SK-N-SH treated with all-trans-retinoic acid at 6 μM for 48 hours (cell line): Measurements from ENCODE around the gene IFI27L2.

Experiments used
- ARNTL ChIP-seq: fragments of 450-650 bp; formaldehyde crosslinking; IDR thresholded peaks from 2 replicates; pipeline ENCODE4 v1.5.0; 2020; ENCODE audit warnings: low read depth, mild to moderate bottlenecking, moderate library complexity, borderline replicate concordance
- ESRRG ChIP-seq: fragments of 250-450 bp; sonication (Bioruptor Pico); IDR thresholded peaks from 2 replicates; pipeline ENCODE4 v1.6.1; 2021; ENCODE audit warnings: mild to moderate bottlenecking
- GLIS3 ChIP-seq: fragments of 250-450 bp; sonication (Bioruptor Pico); IDR thresholded peaks from 2 replicates; pipeline ENCODE4 v1.5.0; 2020; ENCODE audit warnings: mild to moderate bottlenecking, moderate library complexity
- OSR1 ChIP-seq: fragments of 250-450 bp; sonication (Bioruptor Pico); IDR thresholded peaks from 2 replicates; pipeline ENCODE4 v1.8.0; 2022; ENCODE audit warnings: moderate library complexity, mild to moderate bottlenecking, inconsistent platforms
- PPARA ChIP-seq: fragments of 250-450 bp; sonication (Bioruptor Pico); IDR thresholded peaks from 2 replicates; pipeline ENCODE4 v1.5.0; 2020; ENCODE audit warnings: mild to moderate bottlenecking, borderline replicate concordance
- RARB ChIP-seq: fragments of 250-450 bp; sonication (Bioruptor Pico); IDR thresholded peaks from 2 replicates; pipeline ENCODE4 v1.8.0; 2021; ENCODE audit warnings: mild to moderate bottlenecking, moderate library complexity
- ZFP30 ChIP-seq: fragments of 450-650 bp; formaldehyde crosslinking; IDR thresholded peaks from 2 replicates; pipeline ENCODE4 v1.5.0; 2022; ENCODE audit warnings: mild to moderate bottlenecking, moderate library complexity
- ZNF565 ChIP-seq: fragments of 450-650 bp; formaldehyde crosslinking; conservative IDR thresholded peaks from 2 replicates; pipeline ENCODE4 v1.5.0; 2020; ENCODE audit warnings: low read depth, mild to moderate bottlenecking, moderate library complexity
- TF ChIP-seq, protein P1 (sequence below): fragments of 250-450 bp; sonication (Bioruptor Pico); IDR thresholded peaks from 2 replicates; pipeline ENCODE4 v1.8.0; 2021; ENCODE audit warnings: low read depth, mild to moderate bottlenecking, moderate library complexity, borderline replicate concordance
- TF ChIP-seq, protein P2 (sequence below): fragments of 250-450 bp; sonication (Bioruptor Pico); IDR thresholded peaks from 2 replicates; pipeline ENCODE4 v1.5.1; 2020; ENCODE audit warnings: low read depth, mild to moderate bottlenecking, moderate library complexity
- TF ChIP-seq, protein P3 (sequence below): fragments of 250-450 bp; sonication (Bioruptor Pico); IDR thresholded peaks from 2 replicates; pipeline ENCODE4 v1.8.0; 2020; ENCODE audit warnings: mild to moderate bottlenecking, moderate library complexity, borderline replicate concordance

DNA sequence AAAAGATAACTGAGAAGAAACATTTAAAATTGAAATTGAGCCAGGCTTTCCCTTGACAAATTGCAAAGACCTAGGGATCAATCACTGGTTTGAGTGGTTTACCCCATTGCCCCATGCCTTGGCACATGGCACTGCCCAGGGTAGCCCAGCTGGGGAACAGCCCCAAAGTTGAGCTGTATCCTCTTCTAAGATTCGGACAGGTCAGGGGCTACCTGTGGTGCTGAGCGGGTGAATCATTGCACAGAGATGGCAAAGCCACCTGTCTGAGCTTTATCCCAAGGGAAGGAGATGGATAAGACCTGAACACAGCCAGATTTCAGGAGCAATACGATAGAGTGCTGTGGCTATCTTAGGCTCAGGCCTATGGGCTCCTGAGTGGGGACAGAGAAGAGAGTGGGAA, 7.0 kb downstream of the IFI27L2 start:
- TF ChIP-seq GLIS3 (CRISPR knock-in tag) = no peak
- no peak for TF ChIP-seq ZFP30 (CRISPR knock-in tag)
- TF ChIP-seq, protein P1, sequence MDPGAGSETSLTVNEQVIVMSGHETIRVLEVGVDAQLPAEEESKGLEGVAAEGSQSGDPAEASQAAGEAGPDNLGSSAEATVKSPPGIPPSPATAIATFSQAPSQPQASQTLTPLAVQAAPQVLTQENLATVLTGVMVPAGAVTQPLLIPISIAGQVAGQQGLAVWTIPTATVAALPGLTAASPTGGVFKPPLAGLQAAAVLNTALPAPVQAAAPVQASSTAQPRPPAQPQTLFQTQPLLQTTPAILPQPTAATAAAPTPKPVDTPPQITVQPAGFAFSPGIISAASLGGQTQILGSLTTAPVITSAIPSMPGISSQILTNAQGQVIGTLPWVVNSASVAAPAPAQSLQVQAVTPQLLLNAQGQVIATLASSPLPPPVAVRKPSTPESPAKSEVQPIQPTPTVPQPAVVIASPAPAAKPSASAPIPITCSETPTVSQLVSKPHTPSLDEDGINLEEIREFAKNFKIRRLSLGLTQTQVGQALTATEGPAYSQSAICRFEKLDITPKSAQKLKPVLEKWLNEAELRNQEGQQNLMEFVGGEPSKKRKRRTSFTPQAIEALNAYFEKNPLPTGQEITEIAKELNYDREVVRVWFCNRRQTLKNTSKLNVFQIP = no peak
- no peak for TF ChIP-seq PPARA (CRISPR knock-in tag)
- TF ChIP-seq OSR1 (CRISPR knock-in tag) = no peak
- TF ChIP-seq ZNF565 (CRISPR knock-in tag) = no peak
- no peak for TF ChIP-seq RARB
- TF ChIP-seq, protein P2, sequence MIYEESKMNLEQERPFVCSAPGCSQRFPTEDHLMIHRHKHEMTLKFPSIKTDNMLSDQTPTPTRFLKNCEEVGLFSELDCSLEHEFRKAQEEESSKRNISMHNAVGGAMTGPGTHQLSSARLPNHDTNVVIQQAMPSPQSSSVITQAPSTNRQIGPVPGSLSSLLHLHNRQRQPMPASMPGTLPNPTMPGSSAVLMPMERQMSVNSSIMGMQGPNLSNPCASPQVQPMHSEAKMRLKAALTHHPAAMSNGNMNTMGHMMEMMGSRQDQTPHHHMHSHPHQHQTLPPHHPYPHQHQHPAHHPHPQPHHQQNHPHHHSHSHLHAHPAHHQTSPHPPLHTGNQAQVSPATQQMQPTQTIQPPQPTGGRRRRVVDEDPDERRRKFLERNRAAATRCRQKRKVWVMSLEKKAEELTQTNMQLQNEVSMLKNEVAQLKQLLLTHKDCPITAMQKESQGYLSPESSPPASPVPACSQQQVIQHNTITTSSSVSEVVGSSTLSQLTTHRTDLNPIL (CRISPR knock-in tag) = no peak
- TF ChIP-seq, protein P3, sequence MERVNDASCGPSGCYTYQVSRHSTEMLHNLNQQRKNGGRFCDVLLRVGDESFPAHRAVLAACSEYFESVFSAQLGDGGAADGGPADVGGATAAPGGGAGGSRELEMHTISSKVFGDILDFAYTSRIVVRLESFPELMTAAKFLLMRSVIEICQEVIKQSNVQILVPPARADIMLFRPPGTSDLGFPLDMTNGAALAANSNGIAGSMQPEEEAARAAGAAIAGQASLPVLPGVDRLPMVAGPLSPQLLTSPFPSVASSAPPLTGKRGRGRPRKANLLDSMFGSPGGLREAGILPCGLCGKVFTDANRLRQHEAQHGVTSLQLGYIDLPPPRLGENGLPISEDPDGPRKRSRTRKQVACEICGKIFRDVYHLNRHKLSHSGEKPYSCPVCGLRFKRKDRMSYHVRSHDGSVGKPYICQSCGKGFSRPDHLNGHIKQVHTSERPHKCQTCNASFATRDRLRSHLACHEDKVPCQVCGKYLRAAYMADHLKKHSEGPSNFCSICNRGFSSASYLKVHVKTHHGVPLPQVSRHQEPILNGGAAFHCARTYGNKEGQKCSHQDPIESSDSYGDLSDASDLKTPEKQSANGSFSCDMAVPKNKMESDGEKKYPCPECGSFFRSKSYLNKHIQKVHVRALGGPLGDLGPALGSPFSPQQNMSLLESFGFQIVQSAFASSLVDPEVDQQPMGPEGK (CRISPR knock-in tag) = no peak
- TF ChIP-seq ESRRG (CRISPR knock-in tag) = no peak
- no peak for TF ChIP-seq ARNTL
